Activated T-cell treated with anti-CD3 and anti-CD28 coated beads, Interleukin-2, amount 50 U/mL, for 72 hours (primary cell): Measurements from ENCODE around the gene XXYLT1. TPM values are rescaled to one million over a fixed set of nuclear protein-coding genes. Genes with fewer than 3 reads are reported as not detected.
"Not testable (repeated sequence)": the region's sequence is repeated elsewhere in the genome, so short reads cannot be mapped to it uniquely, and the experiment has no call there.

Experiments used
- ATAC-seq, 2 donors: fragments of 150-1000 bp; cut with Tn5 transposase; replicated peaks in 1 of 2; 2 replicates each; pipeline ENCODE4 v1.10.0; 2021; ENCODE audit warnings: moderate library complexity in 2 of 2, mild to moderate bottlenecking in 1 of 2
- DNase-seq, 2 donors: peaks; one replicate each; pipeline ENCODE4 v3.0.0; 2021 to 2022; ENCODE audit warnings: mixed read lengths in 1 of 2
- H3K27ac Mint-ChIP-seq: one replicate; pipeline ENCODE4 v1.8.0; 2022; ENCODE audit warnings: mild to moderate bottlenecking, moderate library complexity, mixed read lengths
- H3K27me3 Mint-ChIP-seq: one replicate; pipeline ENCODE4 v1.8.0; 2022; ENCODE audit warnings: low read depth, mixed read lengths
- H3K36me3 Mint-ChIP-seq, 2 donors: one replicate each; pipeline ENCODE4 v1.8.0; 2022; ENCODE audit warnings: mixed read lengths in 2 of 2, mild to moderate bottlenecking in 1 of 2; ENCODE audit not compliant: insufficient read depth in 2 of 2
- H3K4me1 Mint-ChIP-seq: one replicate; pipeline ENCODE4 v1.8.0; 2022; ENCODE audit warnings: low read depth, mixed read lengths
- H3K4me3 Mint-ChIP-seq, 2 donors: one replicate each; pipeline ENCODE4 v1.8.0; 2022; ENCODE audit warnings: mild to moderate bottlenecking in 2 of 2, mixed read lengths in 2 of 2, moderate library complexity in 2 of 2
- H3K9me3 Mint-ChIP-seq, 2 donors: one replicate each; pipeline ENCODE4 v1.8.0; 2022; ENCODE audit warnings: mixed read lengths in 2 of 2
- total RNA-seq, 2 donors: library from RNA; stranded (reverse); gene quantifications; one replicate each; pipeline ENCODE4 v1.2.3, GENCODE V29; 2022

Gene XXYLT1
- total RNA-seq, 2 donors from 2014 or later, result 6.2 to 6.6 TPM

GRCh38 chr3:195096484-195097330, 174.3 kb downstream of the XXYLT1 start:
- Mint-ChIP-seq H3K27me3 (no peaks in the 10 kb centered on the region), H3K9me3 (no peaks in the 10 kb centered on the region), H3K4me3 (no peak overlapping the region), H3K36me3 (no peaks in the 10 kb centered on the region), H3K4me1 (no peaks in the 10 kb centered on the region), H3K27ac (no peak overlapping the region)
- DNase-seq (no peak), ATAC-seq (no peak)

- no peak for DNase-seq
- Mint-ChIP-seq H3K27me3 (no peaks in the 10 kb centered on the region), H3K4me1 (no peaks in the 10 kb centered on the region), H3K36me3 (no peaks in the 10 kb centered on the region), H3K4me3 (no peak overlapping the region), H3K27ac (no peak overlapping the region), H3K9me3 (no peaks in the 10 kb centered on the region)
- ATAC-seq, result no peak
Observed at GRCh38 chr3:195096053-195096452, 174.9 kb downstream of the XXYLT1 start.

GRCh38 chr3:195095704-195096036, 175.3 kb downstream of the XXYLT1 start:
- no peak overlapping the region for H3K4me3 Mint-ChIP-seq
- H3K27me3 Mint-ChIP-seq, result no peaks in the 10 kb centered on the region
- no peaks in the 10 kb centered on the region for H3K9me3 Mint-ChIP-seq
- no peak overlapping the region for H3K27ac Mint-ChIP-seq
- DNase-seq, result no peak
- no peak for ATAC-seq
- no peaks in the 10 kb centered on the region for H3K36me3 Mint-ChIP-seq
- no peaks in the 10 kb centered on the region for H3K4me1 Mint-ChIP-seq

- Mint-ChIP-seq H3K27ac (no peak overlapping the region), H3K27me3 (no peaks in the 10 kb centered on the region), H3K4me3 (no peak overlapping the region), H3K4me1 (no peaks in the 10 kb centered on the region), H3K36me3 (peaks cover 0 to 2% of the 10 kb centered on the region in 2 donors), H3K9me3 (peaks cover 0 to 2% of the 10 kb centered on the region in 2 donors)
- no peak for ATAC-seq
- no peak for DNase-seq
Observed at GRCh38 chr3:195095035-195095703, 175.8 kb downstream of the XXYLT1 start.

- Mint-ChIP-seq H3K9me3 (peaks cover 0 to 3% of the 10 kb centered on the region in 2 donors), H3K4me1 (no peaks in the 10 kb centered on the region), H3K36me3 (peaks cover 0 to 2% of the 10 kb centered on the region in 2 donors), H3K27ac (no peak overlapping the region), H3K4me3 (no peak overlapping the region), H3K27me3 (no peaks in the 10 kb centered on the region)
- ATAC-seq (no peak), DNase-seq (no peak)
Observed at GRCh38 chr3:195094191-195094921, 176.6 kb downstream of the XXYLT1 start.

- Mint-ChIP-seq H3K36me3 (peaks cover 0 to 2% of the 10 kb centered on the region in 2 donors), H3K9me3 (peaks cover 0 to 3% of the 10 kb centered on the region in 2 donors), H3K4me1 (no peaks in the 10 kb centered on the region), H3K27me3 (no peaks in the 10 kb centered on the region), H3K27ac (no peak overlapping the region), H3K4me3 (no peak overlapping the region)
- DNase-seq (no peak), ATAC-seq (no peak)
Observed at GRCh38 chr3:195093731-195094130, 177.2 kb downstream of the XXYLT1 start.

DNA sequence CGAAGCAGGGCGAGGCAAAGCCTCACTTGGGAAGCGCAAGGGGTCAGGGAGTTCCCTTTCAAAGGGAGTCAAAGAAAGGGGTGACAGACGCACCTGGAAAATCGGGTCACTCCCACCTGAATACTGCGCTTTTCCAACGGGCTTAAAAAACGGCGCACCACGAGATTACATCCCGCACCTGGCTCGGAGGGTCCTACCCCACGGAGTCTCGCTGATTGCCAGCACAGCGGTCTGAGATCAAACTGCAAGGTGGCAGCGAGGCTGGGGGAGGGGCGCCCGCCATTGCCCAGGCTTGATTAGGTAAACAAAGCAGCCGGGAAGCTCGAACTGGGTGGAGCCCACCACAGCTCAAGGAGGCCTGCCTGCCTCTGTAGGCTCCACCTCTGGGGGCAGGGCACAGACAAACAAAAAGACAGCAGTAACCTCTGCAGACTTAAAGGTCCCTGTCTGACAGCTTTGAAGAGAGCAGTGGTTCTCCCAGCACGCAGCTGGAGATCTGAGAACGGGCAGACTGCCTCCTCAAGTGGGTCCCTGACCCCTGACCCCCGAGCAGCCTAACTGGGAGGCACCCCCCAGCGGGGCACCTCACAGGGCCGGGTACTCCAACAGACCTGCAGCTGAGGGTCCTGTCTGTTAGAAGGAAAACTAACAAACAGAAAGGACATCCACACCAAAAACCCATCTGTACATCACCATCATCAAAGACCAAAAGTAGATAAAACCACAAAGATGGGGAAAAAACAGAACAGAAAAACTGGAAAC, 182.9 kb downstream of the XXYLT1 start:
- H3K36me3 Mint-ChIP-seq, H3K27me3 Mint-ChIP-seq, H3K4me1 Mint-ChIP-seq, H3K9me3 Mint-ChIP-seq, ATAC-seq: not testable (repeated sequence)
- H3K27ac Mint-ChIP-seq, result peak overlapping the region; percentile 85
- peak overlapping the region; percentile 65 to 85 for H3K4me3 Mint-ChIP-seq
- peak in 1 of 2 donors; percentile 15 for DNase-seq

- H3K36me3 Mint-ChIP-seq, result peaks cover 0 to 2% of the 10 kb centered on the region in 2 donors
- H3K4me3 Mint-ChIP-seq, result peak overlapping the region; percentile 65 to 85
- H3K4me1 Mint-ChIP-seq, result no peaks in the 10 kb centered on the region
- no peaks in the 10 kb centered on the region for H3K27me3 Mint-ChIP-seq
- peak overlapping the region; percentile 85 for H3K27ac Mint-ChIP-seq
- DNase-seq, result no peak
- no peak for ATAC-seq
- H3K9me3 Mint-ChIP-seq, result peaks cover 0 to 3% of the 10 kb centered on the region in 2 donors
Observed at GRCh38 chr3:195087328-195087727, 183.6 kb downstream of the XXYLT1 start.

DNA sequence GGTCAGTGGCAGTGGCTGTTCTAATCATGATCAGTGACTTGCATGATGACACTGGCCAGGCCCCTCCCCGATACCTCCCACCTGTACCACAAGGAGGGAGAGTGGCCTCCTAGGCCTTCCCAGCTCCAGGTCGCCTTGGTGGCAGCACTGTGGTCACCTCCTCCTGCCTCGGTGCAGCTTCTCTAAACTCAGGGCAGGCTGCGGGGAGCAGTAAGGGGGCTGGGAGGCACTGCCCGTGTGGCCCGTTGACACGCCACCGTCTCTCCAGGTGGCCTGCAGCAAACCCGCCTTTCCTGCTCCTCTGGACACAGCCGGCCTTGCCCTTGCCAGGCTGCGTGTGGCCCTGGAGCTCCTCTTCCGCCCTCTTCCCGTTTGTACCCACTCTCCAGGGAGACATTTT, 184.1 kb downstream of the XXYLT1 start:
- DNase-seq (no peak), ATAC-seq (no peak)
- no peak overlapping the region for H3K27ac Mint-ChIP-seq
- H3K4me1 Mint-ChIP-seq, result no peaks in the 10 kb centered on the region
- H3K4me3 Mint-ChIP-seq, result no peak overlapping the region
- peaks cover 0 to 3% of the 10 kb centered on the region in 2 donors for H3K9me3 Mint-ChIP-seq
- H3K36me3 Mint-ChIP-seq, result peaks cover 0 to 2% of the 10 kb centered on the region in 2 donors
- no peaks in the 10 kb centered on the region for H3K27me3 Mint-ChIP-seq

GRCh38 chr3:195086341-195086740, 184.6 kb downstream of the XXYLT1 start:
- no peaks in the 10 kb centered on the region for H3K27me3 Mint-ChIP-seq
- H3K36me3 Mint-ChIP-seq, result peaks cover 0 to 2% of the 10 kb centered on the region in 2 donors
- DNase-seq, result no peak
- H3K27ac Mint-ChIP-seq, result no peak overlapping the region
- H3K4me3 Mint-ChIP-seq, result no peak overlapping the region
- peaks cover 0 to 3% of the 10 kb centered on the region in 2 donors for H3K9me3 Mint-ChIP-seq
- H3K4me1 Mint-ChIP-seq, result no peaks in the 10 kb centered on the region
- no peak for ATAC-seq

- DNase-seq, result no peak
- H3K27ac Mint-ChIP-seq, result no peak overlapping the region
- no peak for ATAC-seq
- peaks cover 0 to 3% of the 10 kb centered on the region in 2 donors for H3K9me3 Mint-ChIP-seq
- no peaks in the 10 kb centered on the region for H3K27me3 Mint-ChIP-seq
- H3K4me3 Mint-ChIP-seq, result no peak overlapping the region
- H3K4me1 Mint-ChIP-seq, result no peaks in the 10 kb centered on the region
- peaks cover 0 to 2% of the 10 kb centered on the region in 2 donors for H3K36me3 Mint-ChIP-seq
Observed at GRCh38 chr3:195085356-195086130, 185.4 kb downstream of the XXYLT1 start.

DNA sequence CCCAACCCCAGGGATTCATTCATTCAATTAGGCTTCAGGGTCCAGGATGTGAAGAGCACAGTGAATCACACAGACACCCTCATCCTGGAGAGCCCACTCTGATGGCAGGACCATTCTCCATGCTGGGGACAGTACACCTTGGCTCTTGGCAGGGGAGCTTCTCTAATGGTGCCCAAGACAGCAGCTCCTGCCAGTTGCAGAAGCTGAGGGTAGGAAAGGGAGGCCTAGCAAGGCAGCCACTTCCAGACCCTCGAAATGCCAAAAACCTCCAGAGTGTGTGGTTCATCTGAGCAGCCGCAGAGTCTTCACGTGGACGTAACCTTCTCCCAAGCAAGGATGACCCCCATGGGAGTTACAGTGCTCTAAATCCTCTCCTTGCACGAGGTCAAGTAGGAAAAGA, 186.2 kb downstream of the XXYLT1 start:
- DNase-seq, result no peak
- Mint-ChIP-seq H3K9me3 (no peaks in the 10 kb centered on the region), H3K27me3 (no peaks in the 10 kb centered on the region), H3K4me3 (no peak overlapping the region), H3K4me1 (no peaks in the 10 kb centered on the region), H3K27ac (no peak overlapping the region), H3K36me3 (no peaks in the 10 kb centered on the region)
- ATAC-seq, result no peak
